GM12875 (cell line): ENCODE data around the gene PDE2A.

Experiments
- H3K4me3 ChIP-seq: one replicate; pipeline ENCODE4 v1.5.1; 2011; ENCODE audit warnings: low read depth, low read length, control low read depth
- TF ChIP-seq, protein P1 (sequence below): IDR thresholded peaks from 2 replicates; pipeline ENCODE4 v1.5.1; 2011; ENCODE audit warnings: low read depth, mild to moderate bottlenecking, control low read depth, inconsistent platforms, low read length, moderate library complexity, borderline replicate concordance; ENCODE audit not compliant: insufficient read depth

Gene PDE2A

DNA sequence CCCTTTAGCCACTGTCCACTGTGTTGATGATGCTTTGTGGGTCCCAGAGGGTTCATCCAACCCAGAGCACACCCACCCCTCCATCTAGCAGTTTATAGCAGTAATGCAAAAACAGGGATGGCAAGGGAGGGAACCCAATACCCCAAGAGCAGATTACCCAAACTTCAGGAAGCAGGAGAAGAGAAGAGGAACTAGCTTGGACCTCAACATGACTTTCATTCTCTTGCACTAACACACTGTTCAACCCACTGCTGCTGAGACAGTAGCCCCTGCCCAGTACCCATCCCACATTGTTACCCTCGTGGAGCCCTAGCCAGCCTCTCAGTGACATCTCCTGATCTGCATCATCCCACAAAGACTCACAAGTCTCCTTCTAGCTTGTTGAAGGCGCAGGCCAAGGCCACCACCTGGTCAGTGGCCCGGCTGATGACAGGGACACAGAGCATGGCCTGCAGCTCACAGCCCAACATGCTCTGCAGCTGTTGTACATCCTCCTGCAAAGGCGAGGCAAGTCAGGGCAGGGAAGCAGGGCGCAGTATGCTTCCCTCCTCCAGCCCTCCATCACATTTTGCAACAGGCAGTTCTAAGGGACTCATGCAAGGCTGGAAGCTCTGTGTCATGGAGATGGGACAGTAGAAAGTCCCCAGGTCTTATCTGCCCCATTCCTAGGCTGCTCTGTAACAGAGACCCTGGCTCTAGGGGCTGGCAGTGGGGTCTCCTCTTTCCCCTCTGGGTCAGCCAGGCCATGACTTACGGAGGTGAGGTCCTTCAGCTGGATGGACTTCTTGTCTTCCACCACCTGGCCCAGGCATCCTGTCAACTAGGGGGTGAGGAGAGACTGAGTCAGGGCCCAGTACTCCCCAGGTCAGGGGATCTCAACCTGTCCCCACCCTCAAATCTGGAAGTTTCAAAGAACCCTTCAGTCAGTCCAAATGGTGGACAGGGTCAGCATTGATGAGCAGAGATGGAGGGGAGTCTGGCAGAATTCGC lies 85.5 kb downstream of the PDE2A start:
- H3K4me3 ChIP-seq, result no peak overlapping the region
- TF ChIP-seq, protein P1, sequence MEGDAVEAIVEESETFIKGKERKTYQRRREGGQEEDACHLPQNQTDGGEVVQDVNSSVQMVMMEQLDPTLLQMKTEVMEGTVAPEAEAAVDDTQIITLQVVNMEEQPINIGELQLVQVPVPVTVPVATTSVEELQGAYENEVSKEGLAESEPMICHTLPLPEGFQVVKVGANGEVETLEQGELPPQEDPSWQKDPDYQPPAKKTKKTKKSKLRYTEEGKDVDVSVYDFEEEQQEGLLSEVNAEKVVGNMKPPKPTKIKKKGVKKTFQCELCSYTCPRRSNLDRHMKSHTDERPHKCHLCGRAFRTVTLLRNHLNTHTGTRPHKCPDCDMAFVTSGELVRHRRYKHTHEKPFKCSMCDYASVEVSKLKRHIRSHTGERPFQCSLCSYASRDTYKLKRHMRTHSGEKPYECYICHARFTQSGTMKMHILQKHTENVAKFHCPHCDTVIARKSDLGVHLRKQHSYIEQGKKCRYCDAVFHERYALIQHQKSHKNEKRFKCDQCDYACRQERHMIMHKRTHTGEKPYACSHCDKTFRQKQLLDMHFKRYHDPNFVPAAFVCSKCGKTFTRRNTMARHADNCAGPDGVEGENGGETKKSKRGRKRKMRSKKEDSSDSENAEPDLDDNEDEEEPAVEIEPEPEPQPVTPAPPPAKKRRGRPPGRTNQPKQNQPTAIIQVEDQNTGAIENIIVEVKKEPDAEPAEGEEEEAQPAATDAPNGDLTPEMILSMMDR, result no peak

- TF ChIP-seq, protein P1, result no peak
- no peak overlapping the region for H3K4me3 ChIP-seq
Observed at GRCh38 chr11:72587696-72588095, 86.5 kb downstream of the PDE2A start.

DNA sequence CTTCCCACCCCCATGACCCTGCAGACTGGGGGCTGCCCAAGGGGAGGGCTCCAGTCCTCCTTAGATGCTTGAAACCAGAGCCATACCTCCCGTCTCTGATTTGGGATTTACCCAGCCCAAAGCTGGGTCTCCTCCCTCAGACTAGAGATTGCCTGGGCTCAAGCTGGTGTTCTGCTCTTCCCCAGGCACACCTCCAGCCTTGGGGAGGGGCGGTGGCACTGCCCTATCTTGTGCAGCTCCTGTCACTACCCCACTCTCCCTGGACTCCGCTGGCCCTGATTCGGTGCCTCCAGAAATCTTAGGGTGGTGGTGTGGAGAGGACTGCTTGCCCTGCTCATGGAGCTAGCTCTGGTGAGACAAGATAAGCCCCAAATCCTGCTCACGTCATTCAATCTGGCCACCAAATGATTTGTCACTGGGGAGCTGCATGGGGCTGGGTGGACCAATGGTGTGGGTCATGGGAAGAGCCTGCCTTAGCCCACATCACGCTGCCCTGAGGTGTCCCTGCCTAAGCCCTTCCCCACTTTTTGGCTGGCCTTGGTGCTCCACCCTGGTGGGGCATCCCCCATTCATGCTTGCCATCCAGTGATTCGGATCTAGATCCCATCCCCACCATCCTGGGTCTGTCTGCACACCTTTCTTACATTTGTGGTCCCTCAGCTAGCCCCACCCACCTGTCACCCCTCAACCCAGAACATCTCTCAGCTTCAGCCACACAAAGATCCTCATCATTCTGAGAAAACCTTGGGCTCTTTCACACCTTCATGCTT lies 87.7 kb downstream of the PDE2A start:
- H3K4me3 ChIP-seq, result no peak overlapping the region
- TF ChIP-seq, protein P1, result no peak

- H3K4me3 ChIP-seq, result no peak overlapping the region
- TF ChIP-seq, protein P1, result peak; percentile 89
Observed at GRCh38 chr11:72585762-72586311, 88.4 kb downstream of the PDE2A start.

DNA sequence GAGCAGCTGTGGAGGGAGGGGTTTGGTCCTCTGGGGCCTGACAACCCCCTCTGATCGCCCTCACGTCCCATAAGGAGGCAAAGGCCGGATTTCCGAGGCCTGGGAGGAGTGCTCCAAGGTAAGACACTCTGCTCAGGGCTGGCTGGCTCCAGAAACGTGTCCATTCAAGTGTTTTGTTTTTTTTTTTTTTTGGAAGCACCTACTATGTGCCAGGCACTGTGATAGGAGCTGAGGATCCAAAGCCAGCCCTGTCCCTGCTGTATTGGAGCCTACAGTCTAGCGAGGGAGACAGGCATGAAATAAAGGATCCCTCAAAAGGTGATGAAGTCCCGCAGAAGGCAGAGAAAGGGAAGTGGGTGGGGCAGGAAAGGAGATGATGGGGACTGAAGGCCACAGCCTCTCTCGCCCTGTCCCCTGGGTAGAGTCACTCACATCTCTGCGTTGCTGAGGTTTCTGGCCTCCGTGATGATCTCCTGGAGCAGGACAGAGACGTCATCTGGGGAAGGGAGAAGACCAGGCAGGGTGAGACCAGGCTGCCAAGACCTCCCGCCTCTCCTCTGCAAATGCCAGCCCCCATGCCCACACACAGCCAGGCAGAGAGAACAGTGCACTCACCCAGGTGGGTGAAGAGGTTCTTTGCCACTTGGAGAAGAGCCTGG lies 89.2 kb downstream of the PDE2A start:
- TF ChIP-seq, protein P1, result no peak

GRCh38 chr11:72584293-72584938 lies 89.8 kb downstream of the PDE2A start:
- no peak overlapping the region for H3K4me3 ChIP-seq
- TF ChIP-seq, protein P1, result no peak

More for the DNA sequence above, 89.2 kb downstream of the PDE2A start:
- H3K4me3 ChIP-seq, result no peak overlapping the region
